Measurements from ENCODE around the gene VSTM1.

The VSTM1 gene

GRCh38 chr19:54035215-54036178 lies 28.2 kb downstream of the VSTM1 start:
- FAIRE-seq: no peak

GRCh38 chr19:54030895-54031586 lies 32.7 kb downstream of the VSTM1 start:
- FAIRE-seq (no peak), DNase-seq (ENCODE audit: insufficient read length, low spot score) (no peak)

More at GRCh38 chr19:54035215-54036178, 28.2 kb downstream of the VSTM1 start:
- no peak for DNase-seq (ENCODE audit: insufficient read length, low spot score)
- TF ChIP-seq, protein P1, sequence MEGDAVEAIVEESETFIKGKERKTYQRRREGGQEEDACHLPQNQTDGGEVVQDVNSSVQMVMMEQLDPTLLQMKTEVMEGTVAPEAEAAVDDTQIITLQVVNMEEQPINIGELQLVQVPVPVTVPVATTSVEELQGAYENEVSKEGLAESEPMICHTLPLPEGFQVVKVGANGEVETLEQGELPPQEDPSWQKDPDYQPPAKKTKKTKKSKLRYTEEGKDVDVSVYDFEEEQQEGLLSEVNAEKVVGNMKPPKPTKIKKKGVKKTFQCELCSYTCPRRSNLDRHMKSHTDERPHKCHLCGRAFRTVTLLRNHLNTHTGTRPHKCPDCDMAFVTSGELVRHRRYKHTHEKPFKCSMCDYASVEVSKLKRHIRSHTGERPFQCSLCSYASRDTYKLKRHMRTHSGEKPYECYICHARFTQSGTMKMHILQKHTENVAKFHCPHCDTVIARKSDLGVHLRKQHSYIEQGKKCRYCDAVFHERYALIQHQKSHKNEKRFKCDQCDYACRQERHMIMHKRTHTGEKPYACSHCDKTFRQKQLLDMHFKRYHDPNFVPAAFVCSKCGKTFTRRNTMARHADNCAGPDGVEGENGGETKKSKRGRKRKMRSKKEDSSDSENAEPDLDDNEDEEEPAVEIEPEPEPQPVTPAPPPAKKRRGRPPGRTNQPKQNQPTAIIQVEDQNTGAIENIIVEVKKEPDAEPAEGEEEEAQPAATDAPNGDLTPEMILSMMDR (IDR thresholded peaks at IDR 0.05; ENCODE audit: insufficient read depth, missing control alignments): no peak

DNA sequence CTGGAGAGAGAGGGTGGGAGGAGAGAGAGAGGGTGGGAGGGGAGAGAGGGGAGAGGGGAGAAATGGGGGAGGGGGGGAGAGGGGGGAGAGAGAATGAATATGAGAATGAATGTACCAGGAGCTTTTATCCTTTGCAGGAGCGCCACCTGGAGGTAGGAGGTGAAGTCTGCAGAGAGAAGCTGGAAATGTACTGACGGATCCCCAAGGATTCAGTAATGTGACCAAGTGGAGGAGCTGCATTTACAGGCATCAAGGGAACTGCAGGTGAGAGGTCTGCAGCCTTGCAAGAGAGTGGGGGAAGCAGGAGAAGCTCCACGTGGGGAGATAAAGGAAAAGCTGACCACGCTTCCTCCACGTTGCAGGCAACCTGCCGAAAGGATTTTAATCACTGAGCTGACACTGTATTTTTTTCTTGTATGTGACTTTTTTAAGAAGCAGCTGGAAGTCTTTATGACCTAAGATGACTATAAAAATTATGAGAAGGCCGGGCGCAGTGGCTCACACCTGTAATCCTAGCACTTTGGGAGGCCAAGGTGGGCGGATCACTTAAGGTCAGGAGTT lies 33.7 kb downstream of the VSTM1 start:
- FAIRE-seq: no peak
- peak; percentile 44 for DNase-seq (ENCODE audit: insufficient read length, low spot score)
- TF ChIP-seq, protein P1 (IDR thresholded peaks at IDR 0.05; ENCODE audit: insufficient read depth, missing control alignments): peak; percentile 79

More at GRCh38 chr19:54030895-54031586, 32.7 kb downstream of the VSTM1 start:
- TF ChIP-seq, protein P1 (IDR thresholded peaks at IDR 0.05; ENCODE audit: insufficient read depth, missing control alignments): peak; percentile 48

DNA sequence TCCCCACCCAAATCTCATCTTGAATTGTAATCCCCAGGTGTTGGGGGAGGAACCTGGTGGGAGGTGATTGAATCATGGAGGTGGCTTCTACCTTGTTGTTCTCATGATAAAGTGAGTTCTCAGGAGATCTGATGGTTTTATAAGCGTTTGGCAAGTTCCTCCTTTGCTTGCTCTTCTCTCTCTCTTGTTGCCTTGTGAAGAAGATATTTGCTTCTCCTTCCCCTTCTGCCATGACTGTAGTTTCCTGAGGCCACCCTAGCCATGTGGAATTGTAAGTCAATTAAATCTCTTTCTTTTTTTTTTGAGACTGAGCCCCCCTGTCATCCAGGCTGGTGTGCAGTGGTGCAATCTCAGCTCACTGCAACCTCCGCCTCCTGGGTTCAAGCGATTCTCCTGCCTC lies 34.4 kb downstream of the VSTM1 start:
- FAIRE-seq (no peak), DNase-seq (ENCODE audit: insufficient read length, low spot score) (no peak)
- TF ChIP-seq, protein P1 (IDR thresholded peaks at IDR 0.05; ENCODE audit: insufficient read depth, missing control alignments): no peak

GRCh38 chr19:54026656-54027055 lies 37.0 kb downstream of the VSTM1 start:
- no peak for FAIRE-seq
- TF ChIP-seq, protein P1 (IDR thresholded peaks at IDR 0.05; ENCODE audit: insufficient read depth, missing control alignments): no peak
- no peak for DNase-seq (ENCODE audit: insufficient read length, low spot score)

DNA sequence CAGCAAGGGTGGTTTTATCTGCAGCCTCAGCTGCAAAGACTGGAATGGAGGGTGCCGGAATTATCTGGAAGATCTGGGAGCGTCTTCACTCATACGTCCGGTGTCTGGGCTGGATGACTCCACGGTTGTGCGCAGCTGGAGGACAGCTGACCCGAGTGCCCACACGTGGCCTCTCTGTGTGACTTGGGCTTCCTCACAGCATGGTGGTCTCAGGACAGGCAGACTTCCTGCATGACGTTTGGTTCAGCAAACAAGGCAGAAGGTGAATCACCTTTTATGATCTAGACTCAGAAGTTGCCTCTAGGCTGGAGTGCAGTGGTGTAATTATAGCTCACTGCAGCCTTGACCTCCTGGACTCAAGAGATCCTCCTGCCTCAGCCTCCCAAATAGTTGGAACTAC lies 39.0 kb downstream of the VSTM1 start:
- no peak for DNase-seq (ENCODE audit: insufficient read length, low spot score)
- TF ChIP-seq, protein P1 (IDR thresholded peaks at IDR 0.05; ENCODE audit: insufficient read depth, missing control alignments): no peak
- FAIRE-seq: no peak
